Fibroblast of lung (primary cell): ENCODE data around the gene L3MBTL4.

Source experiments
- EZH2 ChIP-seq: IDR thresholded peaks from 2 replicates; pipeline ENCODE4 v1.5.1; 2012; ENCODE audit warnings: low read length, control low read depth, mild to moderate bottlenecking; ENCODE audit errors: missing control alignments
- TF ChIP-seq, protein P1 (sequence below), 2 donors: IDR thresholded peaks in 1 of 2; conservative IDR thresholded peaks in 1 of 2; 1 replicate in 1 of 2; 2 replicates in 1 of 2; pipeline ENCODE4 v1.5.1; 2011 to 2012; ENCODE audit warnings: low read length in 2 of 2, control low read depth in 1 of 2, inconsistent platforms in 1 of 2, low read depth in 1 of 2, mild to moderate bottlenecking in 1 of 2

GRCh38 chr18:5914016-5914415 lies 500.7 kb downstream of the L3MBTL4 start:
- TF ChIP-seq, protein P1, sequence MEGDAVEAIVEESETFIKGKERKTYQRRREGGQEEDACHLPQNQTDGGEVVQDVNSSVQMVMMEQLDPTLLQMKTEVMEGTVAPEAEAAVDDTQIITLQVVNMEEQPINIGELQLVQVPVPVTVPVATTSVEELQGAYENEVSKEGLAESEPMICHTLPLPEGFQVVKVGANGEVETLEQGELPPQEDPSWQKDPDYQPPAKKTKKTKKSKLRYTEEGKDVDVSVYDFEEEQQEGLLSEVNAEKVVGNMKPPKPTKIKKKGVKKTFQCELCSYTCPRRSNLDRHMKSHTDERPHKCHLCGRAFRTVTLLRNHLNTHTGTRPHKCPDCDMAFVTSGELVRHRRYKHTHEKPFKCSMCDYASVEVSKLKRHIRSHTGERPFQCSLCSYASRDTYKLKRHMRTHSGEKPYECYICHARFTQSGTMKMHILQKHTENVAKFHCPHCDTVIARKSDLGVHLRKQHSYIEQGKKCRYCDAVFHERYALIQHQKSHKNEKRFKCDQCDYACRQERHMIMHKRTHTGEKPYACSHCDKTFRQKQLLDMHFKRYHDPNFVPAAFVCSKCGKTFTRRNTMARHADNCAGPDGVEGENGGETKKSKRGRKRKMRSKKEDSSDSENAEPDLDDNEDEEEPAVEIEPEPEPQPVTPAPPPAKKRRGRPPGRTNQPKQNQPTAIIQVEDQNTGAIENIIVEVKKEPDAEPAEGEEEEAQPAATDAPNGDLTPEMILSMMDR (conservative IDR thresholded peaks at IDR 0.05 in 1 of 2, IDR thresholded peaks at IDR 0.05 in 1 of 2; ENCODE audit: low read depth in 1 of 2, low read length in 2 of 2): no peak
- no peak for TF ChIP-seq EZH2
